SU-DHL-6 (cell line): ENCODE data around the gene MCCC2.

Experiments
- H2AFZ ChIP-seq: fragments of 200-600 bp; sonication (generic); 2 replicates; pipeline ENCODE4 v1.6.1; 2014; ENCODE audit warnings: low read depth, mild to moderate bottlenecking, moderate library complexity, mixed read lengths, antibody characterized with exemption, low read length; ENCODE audit not compliant: severe bottlenecking
- H3F3A ChIP-seq: fragments of 200-600 bp; shearing (Covaris generic); 2 replicates; pipeline ENCODE4 v1.6.0; 2016; ENCODE audit warnings: antibody characterized with exemption, mild to moderate bottlenecking; ENCODE audit not compliant: insufficient read depth
- H3K27ac ChIP-seq: fragments of 200-600 bp; sonication (generic); 2 replicates; pipeline ENCODE4 v1.5.1; 2016; ENCODE audit warnings: low read depth, mild to moderate bottlenecking, low read length, moderate library complexity, mixed read lengths
- H3K27me3 ChIP-seq: fragments of 200-600 bp; sonication (generic), shearing (Covaris generic); 2 replicates; pipeline ENCODE4 v1.6.0; 2014; ENCODE audit warnings: mild to moderate bottlenecking, low read length
- H3K36me3 ChIP-seq: fragments of 200-600 bp; sonication (generic); 2 replicates; pipeline ENCODE4 v1.6.1; 2014; ENCODE audit warnings: mild to moderate bottlenecking, low read length, mixed read lengths
- H3K4me2 ChIP-seq: fragments of 300-600, 200-600 bp; shearing (Covaris generic), sonication (generic); 2 replicates; pipeline ENCODE4 v1.6.0; 2014; ENCODE audit warnings: low read length, low read depth, mild to moderate bottlenecking; ENCODE audit not compliant: poor library complexity, severe bottlenecking
- H3K4me3 ChIP-seq: fragments of 200-600 bp; sonication (generic); 2 replicates; pipeline ENCODE4 v1.5.1; 2014; ENCODE audit warnings: antibody characterized with exemption, low read length, mild to moderate bottlenecking, mixed read lengths; ENCODE audit not compliant: insufficient read depth, poor library complexity, severe bottlenecking
- H3K79me2 ChIP-seq: fragments of 200-600 bp; sonication (generic); 2 replicates; pipeline ENCODE4 v1.6.1; 2014; ENCODE audit warnings: mild to moderate bottlenecking, low read length, moderate library complexity; ENCODE audit not compliant: insufficient read depth
- H3K9ac ChIP-seq: fragments of 200-600 bp; sonication (generic); 2 replicates; pipeline ENCODE4 v1.7.0; 2014; ENCODE audit warnings: mild to moderate bottlenecking, low read length
- H3K9me2 ChIP-seq: fragments of 200-600 bp; sonication (generic); replicated peaks from 2 replicates; pipeline ENCODE4 v1.6.1; 2014; ENCODE audit warnings: low read length; ENCODE audit not compliant: insufficient read depth
- H3K9me3 ChIP-seq: fragments of 200-600 bp; sonication (generic); 2 replicates; pipeline ENCODE4 v1.6.1; 2014; ENCODE audit warnings: low read length, mixed read lengths; ENCODE audit not compliant: insufficient read depth
- H4K20me1 ChIP-seq: fragments of 200-600 bp; sonication (generic); 2 replicates; pipeline ENCODE4 v1.6.1; 2014; ENCODE audit warnings: low read depth, mild to moderate bottlenecking, antibody characterized with exemption, low read length, moderate library complexity, mixed read lengths
- EZH2phosphoT487 ChIP-seq: fragments of 200-600 bp; sonication (generic), shearing (Covaris generic); conservative IDR thresholded peaks from 2 replicates; pipeline ENCODE4 v1.6.1; 2018; ENCODE audit warnings: mild to moderate bottlenecking, antibody characterized with exemption, low read length, moderate library complexity, mixed read lengths
- TF ChIP-seq, protein P1 (sequence below): fragments of 200-600 bp; sonication (generic); IDR thresholded peaks from one replicate; pipeline ENCODE4 v1.5.1; 2017; ENCODE audit warnings: antibody characterized with exemption, mild to moderate bottlenecking, low read length, moderate library complexity; ENCODE audit not compliant: insufficient read depth, poor library complexity, severe bottlenecking

Gene MCCC2

GRCh38 chr5:71582945-71583584 lies 4.1 kb upstream of the MCCC2 start:
- Histone ChIP-seq H3K36me3 (no peaks in the 10 kb centered on the region), H3K27me3 (no peaks in the 10 kb centered on the region), H3K9me2 (no peaks in the 10 kb centered on the region), H4K20me1 (no peaks in the 10 kb centered on the region), H3K9ac (no peak overlapping the region), H3K79me2 (peaks cover 8% of the 10 kb centered on the region), H3K9me3 (no peaks in the 10 kb centered on the region), H3K4me2 (no peak overlapping the region), H3K27ac (no peak overlapping the region), H3K4me3 (no peak overlapping the region), H2AFZ (no peak overlapping the region), H3F3A (no peaks in the 10 kb centered on the region; the same call in 1 of the 2 replicates)
- TF ChIP-seq, protein P1, sequence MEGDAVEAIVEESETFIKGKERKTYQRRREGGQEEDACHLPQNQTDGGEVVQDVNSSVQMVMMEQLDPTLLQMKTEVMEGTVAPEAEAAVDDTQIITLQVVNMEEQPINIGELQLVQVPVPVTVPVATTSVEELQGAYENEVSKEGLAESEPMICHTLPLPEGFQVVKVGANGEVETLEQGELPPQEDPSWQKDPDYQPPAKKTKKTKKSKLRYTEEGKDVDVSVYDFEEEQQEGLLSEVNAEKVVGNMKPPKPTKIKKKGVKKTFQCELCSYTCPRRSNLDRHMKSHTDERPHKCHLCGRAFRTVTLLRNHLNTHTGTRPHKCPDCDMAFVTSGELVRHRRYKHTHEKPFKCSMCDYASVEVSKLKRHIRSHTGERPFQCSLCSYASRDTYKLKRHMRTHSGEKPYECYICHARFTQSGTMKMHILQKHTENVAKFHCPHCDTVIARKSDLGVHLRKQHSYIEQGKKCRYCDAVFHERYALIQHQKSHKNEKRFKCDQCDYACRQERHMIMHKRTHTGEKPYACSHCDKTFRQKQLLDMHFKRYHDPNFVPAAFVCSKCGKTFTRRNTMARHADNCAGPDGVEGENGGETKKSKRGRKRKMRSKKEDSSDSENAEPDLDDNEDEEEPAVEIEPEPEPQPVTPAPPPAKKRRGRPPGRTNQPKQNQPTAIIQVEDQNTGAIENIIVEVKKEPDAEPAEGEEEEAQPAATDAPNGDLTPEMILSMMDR = no peak
- TF ChIP-seq EZH2phosphoT487 = no peak

DNA sequence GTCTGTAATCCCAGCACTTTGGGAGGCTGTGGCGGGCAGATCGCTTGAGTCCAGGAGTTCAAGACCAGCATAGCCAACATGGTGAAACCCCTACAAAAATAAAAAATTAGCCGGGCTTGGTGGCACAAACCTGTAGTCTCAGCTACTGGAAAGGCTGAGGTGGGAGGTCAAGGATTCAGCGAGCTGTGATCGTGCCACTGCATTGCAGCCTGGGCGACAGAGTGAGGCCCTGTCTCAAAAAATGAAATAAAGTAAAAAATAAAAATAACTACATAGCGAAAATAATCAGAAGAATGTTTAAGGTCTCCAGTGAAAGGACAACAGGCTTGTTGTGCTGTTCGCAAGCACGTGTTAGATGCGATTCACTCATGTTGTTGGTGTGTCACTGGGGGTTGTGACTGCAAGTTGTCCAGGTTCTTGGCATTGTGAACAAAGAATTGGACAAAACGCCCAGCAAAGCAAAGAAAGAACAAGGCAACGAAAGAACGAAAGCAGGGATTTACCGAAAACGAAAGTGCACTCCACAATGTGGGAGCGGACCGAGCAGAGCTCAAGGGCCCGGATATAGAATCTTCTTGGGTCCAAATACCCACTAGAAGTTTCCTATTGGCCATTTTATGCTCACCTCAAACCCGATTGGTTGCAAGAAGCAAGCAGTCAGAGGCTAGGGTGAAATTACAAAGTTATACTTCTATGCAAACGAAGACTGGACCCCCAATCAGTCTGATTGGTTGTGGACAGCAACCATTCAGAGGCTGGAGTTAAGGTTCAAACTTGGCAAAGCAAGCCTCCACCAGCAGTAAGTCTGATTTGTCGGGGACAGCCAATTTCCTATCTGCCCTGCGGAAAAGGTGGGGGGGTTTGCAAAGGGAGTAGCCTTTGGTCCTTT lies 844 bp upstream of the MCCC2 start:
- Histone ChIP-seq H4K20me1 (no peaks in the 10 kb centered on the region), H3K4me3 (peak overlapping the region; percentile 78), H3K27me3 (no peaks in the 10 kb centered on the region), H3K36me3 (no peaks in the 10 kb centered on the region), H2AFZ (peak overlapping the region; percentile 78), H3K79me2 (peaks cover 40% of the 10 kb centered on the region), H3K9ac (peak overlapping the region; percentile 74), H3K9me2 (no peaks in the 10 kb centered on the region), H3K4me2 (peak overlapping the region; percentile 87), H3K27ac (peak overlapping the region; percentile 42; the same call in 1 of the 2 replicates), H3F3A (no peaks in the 10 kb centered on the region; the same call in 1 of the 2 replicates), H3K9me3 (no peaks in the 10 kb centered on the region)
- TF ChIP-seq, protein P1 = no peak
- TF ChIP-seq EZH2phosphoT487 = no peak

- Histone ChIP-seq H3K27ac (peak overlapping the region; percentile 69), H3K9me2 (no peaks in the 10 kb centered on the region), H3K9me3 (no peaks in the 10 kb centered on the region), H4K20me1 (no peaks in the 10 kb centered on the region), H3K4me3 (peak overlapping the region; percentile 78), H3K4me2 (peak overlapping the region; percentile 87), H3K36me3 (no peaks in the 10 kb centered on the region), H2AFZ (peak overlapping the region; percentile 55), H3F3A (no peaks in the 10 kb centered on the region; the same call in 1 of the 2 replicates), H3K79me2 (peaks cover 56% of the 10 kb centered on the region), H3K9ac (peak overlapping the region; percentile 74), H3K27me3 (no peaks in the 10 kb centered on the region)
- TF ChIP-seq, protein P1 = no peak
- TF ChIP-seq EZH2phosphoT487 = no peak
Observed at GRCh38 chr5:71587766-71588532, 809 bp downstream of the MCCC2 start.
